Esophagus squamous epithelium (tissue), 4 donors: ENCODE data around the gene DYNLT3.

ENCODE experiments used
- CTCF ChIP-seq, 6 experiments: fragments of 450-650 bp in 4 of 6; fragments of 200-600 bp in 2 of 6; sonication (generic) in 2 of 6; IDR thresholded peaks; one replicate each; pipeline ENCODE4 v1.5.1; 2016 to 2019; ENCODE audit warnings: antibody characterized with exemption in 6 of 6, mild to moderate bottlenecking in 4 of 6, moderate library complexity in 4 of 6
- POLR2A ChIP-seq, 4 donors: fragments of 450-650 bp; IDR thresholded peaks; one replicate each; pipeline ENCODE4 v1.6.1; 2017; ENCODE audit warnings: antibody characterized with exemption in 4 of 4, mild to moderate bottlenecking in 4 of 4, moderate library complexity in 3 of 4

DNA sequence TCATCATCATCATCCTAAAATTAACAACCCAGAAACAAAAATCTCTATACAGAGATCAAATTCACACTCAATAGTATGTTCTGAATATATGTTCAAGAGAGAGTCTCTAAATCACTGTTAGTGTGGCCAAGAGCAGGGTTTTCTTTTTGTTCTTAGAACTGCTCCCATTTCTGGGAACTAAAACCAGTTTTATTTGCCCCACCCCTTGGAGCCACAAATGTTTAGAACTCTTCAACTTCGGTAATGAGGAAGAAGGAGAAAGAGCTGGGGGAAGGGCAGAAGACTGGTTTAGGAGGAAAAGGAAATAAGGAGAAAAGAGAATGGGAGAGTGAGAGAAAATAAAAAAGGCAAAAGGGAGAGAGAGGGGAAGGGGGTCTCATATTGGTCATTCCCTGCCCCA lies 35.3 kb downstream of the DYNLT3 start:
- no peak for TF ChIP-seq CTCF (IDR thresholded peaks at IDR 0.05)
- no peak for TF ChIP-seq POLR2A (IDR thresholded peaks at IDR 0.05)
